ENCODE measurements around the gene VNN1. TPM values are rescaled to one million over a fixed set of nuclear protein-coding genes. Genes with fewer than 3 reads are reported as not detected.

The VNN1 gene
- total RNA-seq, 1 experiment from 2014 or later = not detected

- intact Hi-C loops (cut with micrococcal nuclease) = no loop called here
Measured at GRCh38 chr6:132690678-132691077, 23.2 kb downstream of the VNN1 start.

GRCh38 chr6:132687306-132687705, 26.5 kb downstream of the VNN1 start:
- intact Hi-C loops (cut with micrococcal nuclease) = no loop called here

More at GRCh38 chr6:132690678-132691077, 23.2 kb downstream of the VNN1 start:
- Histone ChIP-seq H3K9ac (ENCODE audit: low read length) (no peak overlapping the region), H3K9me3 (ENCODE audit: control insufficient read depth in 1 of 2, insufficient read depth in 1 of 2, low read depth in 1 of 2, low read length in 2 of 2) (no peaks in the 10 kb centered on the region), H3K9me2 (ENCODE audit: insufficient read depth) (no peaks in the 10 kb centered on the region), H3K27ac (ENCODE audit: low read depth, low read length) (no peak overlapping the region), H3K4me1 (ENCODE audit: control insufficient read depth in 1 of 2, insufficient read depth in 2 of 2, low read length in 2 of 2) (peaks cover 0 to 6% of the 10 kb centered on the region in 2 experiments; a peak in 1 of 4 replicates), H3K27me3 (ENCODE audit: insufficient read depth, low read length) (no peaks in the 10 kb centered on the region), H3K4me3 (replicated peaks in 1 of 2; ENCODE audit: low read depth in 1 of 2, low read length in 2 of 2) (no peak overlapping the region), H3K79me2 (ENCODE audit: insufficient read depth, low read length) (no peaks in the 10 kb centered on the region), H4K20me1 (ENCODE audit: insufficient read depth) (no peaks in the 10 kb centered on the region), H3K36me3 (ENCODE audit: control insufficient read depth in 1 of 2, insufficient read depth in 2 of 2, low read length in 2 of 2) (no peaks in the 10 kb centered on the region), H2AFZ (ENCODE audit: low read depth, low read length, poor library complexity, severe bottlenecking) (no peak overlapping the region), H3K4me2 (ENCODE audit: low read length) (no peak overlapping the region)
- RAD21 ChIA-PET (ENCODE audit: low non-redundant PET in 1 of 2, low total read pairs in 2 of 2, uncharacterized antibody in 2 of 2, unreplicated experiment in 2 of 2) = no interaction called here
- POLR2A ChIA-PET = no interaction called here
- CTCF ChIA-PET = no interaction called here
- no peak for DNase-seq (ENCODE audit: low read depth, low spot score)
- no peak for ATAC-seq
- BruUV-seq (replicated peaks) = no TSS peak
- TF ChIP-seq SIN3A (IDR thresholded peaks at IDR 0.05; ENCODE audit: low read depth) (no peak), RAD21 (IDR thresholded peaks at IDR 0.05; ENCODE audit: low read depth) (no peak), ZNF274 (IDR thresholded peaks at IDR 0.05; ENCODE audit: low read depth, low read length) (no peak), ATF3 (IDR thresholded peaks at IDR 0.05) (no peak), POLR2A (IDR thresholded peaks at IDR 0.05; ENCODE audit: borderline replicate concordance, extremely low read depth, insufficient read depth, insufficient read length) (no peak)

More at GRCh38 chr6:132687306-132687705, 26.5 kb downstream of the VNN1 start:
- no peak overlapping the region for H3K9ac ChIP-seq (ENCODE audit: low read length)
- no peaks in the 10 kb centered on the region for H3K36me3 ChIP-seq (ENCODE audit: control insufficient read depth in 1 of 2, insufficient read depth in 2 of 2, low read length in 2 of 2)
- H3K4me1 ChIP-seq (ENCODE audit: control insufficient read depth in 1 of 2, insufficient read depth in 2 of 2, low read length in 2 of 2) = peaks cover 0 to 6% of the 10 kb centered on the region in 2 experiments; a peak in 1 of 4 replicates
- BruUV-seq (replicated peaks) = no TSS peak
- H3K4me2 ChIP-seq (ENCODE audit: low read length) = no peak overlapping the region
- no peaks in the 10 kb centered on the region for H3K9me2 ChIP-seq (ENCODE audit: insufficient read depth)
- TF ChIP-seq ATF3 (IDR thresholded peaks at IDR 0.05) (no peak), JUND (IDR thresholded peaks at IDR 0.05) (peak; percentile 18; the same call in 1 of the 2 replicates), SP1 (IDR thresholded peaks at IDR 0.05; ENCODE audit: low read depth) (peak; percentile 31; the same call in 1 of the 2 replicates), EGR1 (IDR thresholded peaks at IDR 0.05; ENCODE audit: low read depth) (no peak), FOSL1 (IDR thresholded peaks at IDR 0.05; ENCODE audit: low read depth) (no peak; the same call in 1 of the 2 replicates), CBX3 (IDR thresholded peaks at IDR 0.05; ENCODE audit: low read depth) (0 out of 2 replicates have a peak, but pooled peaks have one; percentile 24)
- H3K9me3 ChIP-seq (ENCODE audit: control insufficient read depth in 1 of 2, insufficient read depth in 1 of 2, low read depth in 1 of 2, low read length in 2 of 2) = no peaks in the 10 kb centered on the region
- no peak overlapping the region for H3K27ac ChIP-seq (ENCODE audit: low read depth, low read length)
- CTCF ChIA-PET = no interaction called here
- peak overlapping the region; percentile 28 for H2AFZ ChIP-seq (ENCODE audit: low read depth, low read length, poor library complexity, severe bottlenecking)
- POLR2A ChIA-PET = no interaction called here
- DNase-seq (ENCODE audit: low read depth, low spot score) (peak; percentile 4), ATAC-seq (no peak)
- no peaks in the 10 kb centered on the region for H3K27me3 ChIP-seq (ENCODE audit: insufficient read depth, low read length)
- no peaks in the 10 kb centered on the region for H4K20me1 ChIP-seq (ENCODE audit: insufficient read depth)
- RAD21 ChIA-PET (ENCODE audit: low non-redundant PET in 1 of 2, low total read pairs in 2 of 2, uncharacterized antibody in 2 of 2, unreplicated experiment in 2 of 2) = no interaction called here
- H3K4me3 ChIP-seq (replicated peaks in 1 of 2; ENCODE audit: low read depth in 1 of 2, low read length in 2 of 2) = no peak overlapping the region
- no peaks in the 10 kb centered on the region for H3K79me2 ChIP-seq (ENCODE audit: insufficient read depth, low read length)

All from HCT116 (cell line).